ENCODE measurements around the gene HAGHL. TPM values are rescaled to one million over a fixed set of nuclear protein-coding genes. Genes with fewer than 3 reads are reported as not detected.

HAGHL gene
- total and polyA plus RNA-seq, 4 donors = 0.25 to 1.1 (median 0.49) TPM

DNA sequence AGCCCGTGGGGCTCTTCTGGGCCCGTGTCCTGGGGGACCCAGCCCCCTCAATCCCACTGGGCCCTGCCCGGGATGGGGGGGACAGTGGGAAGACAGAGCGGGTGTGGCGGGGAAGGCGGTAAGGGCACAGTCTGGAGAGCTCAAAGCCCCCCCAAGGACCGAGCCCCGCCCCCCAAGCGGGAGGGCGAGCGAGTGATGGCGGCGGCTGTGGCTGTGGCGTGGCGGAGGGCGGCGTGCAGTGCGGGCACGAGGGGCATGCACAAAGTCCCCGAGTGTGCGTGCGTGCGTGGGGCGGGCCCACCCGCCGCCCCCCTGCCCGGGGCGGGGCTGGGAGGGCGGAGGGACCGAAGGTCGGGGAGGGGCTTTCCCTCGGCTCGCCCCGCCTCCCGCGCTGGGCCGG lies 33.1 kb upstream of the HAGHL start (continued):
- TF ChIP-seq NR2F2 (IDR thresholded peaks at IDR 0.05) (no peak), YY1 (IDR thresholded peaks at IDR 0.05) (no peak), SP1 (IDR thresholded peaks at IDR 0.05) (no peak), RAD21 (IDR thresholded peaks at IDR 0.05) (no peak), JUND (IDR thresholded peaks at IDR 0.05) (no peak)
- TF ChIP-seq, protein P1, sequence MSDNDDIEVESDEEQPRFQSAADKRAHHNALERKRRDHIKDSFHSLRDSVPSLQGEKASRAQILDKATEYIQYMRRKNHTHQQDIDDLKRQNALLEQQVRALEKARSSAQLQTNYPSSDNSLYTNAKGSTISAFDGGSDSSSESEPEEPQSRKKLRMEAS (IDR thresholded peaks at IDR 0.05) = no peak

DNA sequence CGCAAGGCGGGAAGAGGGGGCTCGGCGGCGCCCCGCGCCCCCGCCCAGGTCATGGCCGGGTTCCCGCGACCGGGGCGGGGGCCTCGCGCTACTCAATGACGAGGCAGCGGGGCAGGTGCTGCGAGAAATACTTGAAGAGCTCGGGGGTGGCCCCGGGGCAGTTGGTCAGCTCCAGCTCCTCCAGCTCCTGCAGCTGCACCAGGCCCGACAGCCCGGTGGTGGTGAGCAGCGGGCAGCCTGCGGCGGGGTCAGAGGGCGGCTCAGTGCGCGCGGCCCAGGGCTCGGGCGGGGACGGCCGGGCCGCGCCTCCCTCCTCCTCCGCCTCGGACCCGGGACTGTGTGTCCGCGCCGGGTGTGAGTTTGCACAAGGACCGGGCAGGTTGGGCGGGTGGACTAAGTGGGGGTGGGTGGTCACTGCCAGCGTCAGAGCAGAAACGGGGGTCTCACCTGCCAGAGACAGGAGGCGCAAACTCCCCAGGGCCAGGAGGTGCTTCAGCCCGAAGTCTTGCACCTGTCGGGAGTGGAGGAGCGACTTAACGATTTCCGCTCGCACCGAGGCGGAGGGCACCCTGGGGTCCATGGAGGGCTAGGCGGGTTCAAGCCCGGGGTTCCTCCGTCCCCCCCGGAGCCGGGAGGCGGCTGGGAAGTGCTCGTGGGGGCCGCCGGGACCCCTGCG lies 32.6 kb upstream of the HAGHL start:
- peaks cover 6 to 20% (median 16%) of the 10 kb centered on the region in 4 donors for H3K4me1 ChIP-seq (ENCODE audit: control insufficient read depth in 4 of 4, insufficient read depth in 4 of 4, low read length in 3 of 4)
- no peaks in the 10 kb centered on the region for H3K9me3 ChIP-seq (ENCODE audit: control insufficient read depth in 4 of 4, low read length in 3 of 4)
- H3K4me3 ChIP-seq (ENCODE audit: low read depth in 1 of 3, low read length in 3 of 3) = no peak overlapping the region
- no peaks in the 10 kb centered on the region for H3K36me3 ChIP-seq (ENCODE audit: control insufficient read depth in 4 of 4, insufficient read depth in 3 of 4, low read depth in 1 of 4, low read length in 3 of 4)
- H3K27ac ChIP-seq (ENCODE audit: low read depth in 1 of 2, low read length in 2 of 2) = no peak overlapping the region
- H3K27me3 ChIP-seq (ENCODE audit: control insufficient read depth in 4 of 4, insufficient read depth in 4 of 4, low read length in 3 of 4) = peaks cover 2 to 12% (median 7%) of the 10 kb centered on the region in 4 donors
- DNase-seq (ENCODE audit: low spot score) = no peak
- 4% methylated on average over 64 of the region's 64 CpGs for WGBS
- H3K9ac ChIP-seq (ENCODE audit: low read depth in 1 of 2, low read length in 2 of 2) = no peak overlapping the region
- TF ChIP-seq ZBTB33 (IDR thresholded peaks at IDR 0.05) (no peak), HNF4G (IDR thresholded peaks at IDR 0.05) (no peak), RXRA (IDR thresholded peaks at IDR 0.05) (no peak), SP1 (IDR thresholded peaks at IDR 0.05) (no peak)
- TF ChIP-seq, protein P1 (IDR thresholded peaks at IDR 0.05) = no peak
- TF ChIP-seq, protein P2, sequence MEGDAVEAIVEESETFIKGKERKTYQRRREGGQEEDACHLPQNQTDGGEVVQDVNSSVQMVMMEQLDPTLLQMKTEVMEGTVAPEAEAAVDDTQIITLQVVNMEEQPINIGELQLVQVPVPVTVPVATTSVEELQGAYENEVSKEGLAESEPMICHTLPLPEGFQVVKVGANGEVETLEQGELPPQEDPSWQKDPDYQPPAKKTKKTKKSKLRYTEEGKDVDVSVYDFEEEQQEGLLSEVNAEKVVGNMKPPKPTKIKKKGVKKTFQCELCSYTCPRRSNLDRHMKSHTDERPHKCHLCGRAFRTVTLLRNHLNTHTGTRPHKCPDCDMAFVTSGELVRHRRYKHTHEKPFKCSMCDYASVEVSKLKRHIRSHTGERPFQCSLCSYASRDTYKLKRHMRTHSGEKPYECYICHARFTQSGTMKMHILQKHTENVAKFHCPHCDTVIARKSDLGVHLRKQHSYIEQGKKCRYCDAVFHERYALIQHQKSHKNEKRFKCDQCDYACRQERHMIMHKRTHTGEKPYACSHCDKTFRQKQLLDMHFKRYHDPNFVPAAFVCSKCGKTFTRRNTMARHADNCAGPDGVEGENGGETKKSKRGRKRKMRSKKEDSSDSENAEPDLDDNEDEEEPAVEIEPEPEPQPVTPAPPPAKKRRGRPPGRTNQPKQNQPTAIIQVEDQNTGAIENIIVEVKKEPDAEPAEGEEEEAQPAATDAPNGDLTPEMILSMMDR (IDR thresholded peaks at IDR 0.05; ENCODE audit: low read depth, low read length, missing input control) = no peak

GRCh38 chr16:694863-695354 lies 32.0 kb upstream of the HAGHL start:
- H3K36me3 ChIP-seq (ENCODE audit: control insufficient read depth in 4 of 4, insufficient read depth in 3 of 4, low read depth in 1 of 4, low read length in 3 of 4) = no peaks in the 10 kb centered on the region
- H3K9me3 ChIP-seq (ENCODE audit: control insufficient read depth in 4 of 4, low read length in 3 of 4) = no peaks in the 10 kb centered on the region
- peaks cover 0 to 15% (median 12%) of the 10 kb centered on the region in 4 donors for H3K4me1 ChIP-seq (ENCODE audit: control insufficient read depth in 4 of 4, insufficient read depth in 4 of 4, low read length in 3 of 4)
- no peak for DNase-seq (ENCODE audit: low spot score)
- no peak overlapping the region for H3K9ac ChIP-seq (ENCODE audit: low read depth in 1 of 2, low read length in 2 of 2)
- peaks cover 2 to 12% (median 7%) of the 10 kb centered on the region in 4 donors for H3K27me3 ChIP-seq (ENCODE audit: control insufficient read depth in 4 of 4, insufficient read depth in 4 of 4, low read length in 3 of 4)
- TF ChIP-seq EGR1 (IDR thresholded peaks at IDR 0.05; ENCODE audit: low read depth in 2 of 2) (no peak), HNF4A (conservative IDR thresholded peaks at IDR 0.05) (no peak), RAD21 (IDR thresholded peaks at IDR 0.05) (no peak), YY1 (IDR thresholded peaks at IDR 0.05) (no peak), FOXA1 (IDR thresholded peaks at IDR 0.05) (no peak), HNF4G (IDR thresholded peaks at IDR 0.05) (no peak), GABPA (IDR thresholded peaks at IDR 0.05 in 1 of 2, conservative IDR thresholded peaks at IDR 0.05 in 1 of 2) (no peak)
- TF ChIP-seq, protein P3, sequence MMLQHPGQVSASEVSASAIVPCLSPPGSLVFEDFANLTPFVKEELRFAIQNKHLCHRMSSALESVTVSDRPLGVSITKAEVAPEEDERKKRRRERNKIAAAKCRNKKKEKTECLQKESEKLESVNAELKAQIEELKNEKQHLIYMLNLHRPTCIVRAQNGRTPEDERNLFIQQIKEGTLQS (IDR thresholded peaks at IDR 0.05) = no peak
- TF ChIP-seq, protein P1 (IDR thresholded peaks at IDR 0.05) = no peak
- TF ChIP-seq, protein P2 (IDR thresholded peaks at IDR 0.05; ENCODE audit: low read depth, low read length, missing input control) = no peak
- no peak overlapping the region for H3K27ac ChIP-seq (ENCODE audit: low read depth in 1 of 2, low read length in 2 of 2)
- H3K4me3 ChIP-seq (ENCODE audit: low read depth in 1 of 3, low read length in 3 of 3) = peak overlapping the region in 1 of 3 donors; percentile 32
- WGBS = 2% methylated on average over 37 of the region's 37 CpGs

All from liver (tissue), 9 donors.